IPS DF 19.7 (cell line): ENCODE data around the gene ABRACL.
"Not testable (repeated sequence)": the region's sequence is repeated elsewhere in the genome, so short reads cannot be mapped to it uniquely, and the experiment has no call there.

Experiments used
- DNase-seq: peaks from one replicate; pipeline ENCODE4 v3.0.0-alpha.2; 2013; ENCODE audit warnings: low read depth, low spot score

Gene ABRACL

DNA sequence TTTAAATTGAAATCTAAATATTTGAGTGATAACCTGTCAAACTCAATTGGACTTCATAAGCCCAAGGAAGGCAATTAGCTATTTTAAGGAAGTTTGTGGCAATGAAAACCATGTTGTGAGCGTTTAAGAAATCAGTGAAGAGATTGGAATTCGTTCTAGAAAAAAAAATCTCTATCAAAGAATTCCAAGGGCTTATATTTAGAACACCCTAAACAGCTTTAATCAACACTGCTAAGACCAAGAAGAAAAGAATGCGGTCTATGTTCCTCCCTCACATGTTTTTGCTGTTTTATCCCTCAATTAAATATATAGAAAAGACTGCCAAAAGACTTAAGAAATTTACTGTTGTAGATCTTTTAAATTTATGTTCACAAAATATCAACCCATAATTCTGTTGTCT is 16.6 kb upstream of the ABRACL start:
- no peak for DNase-seq

DNA sequence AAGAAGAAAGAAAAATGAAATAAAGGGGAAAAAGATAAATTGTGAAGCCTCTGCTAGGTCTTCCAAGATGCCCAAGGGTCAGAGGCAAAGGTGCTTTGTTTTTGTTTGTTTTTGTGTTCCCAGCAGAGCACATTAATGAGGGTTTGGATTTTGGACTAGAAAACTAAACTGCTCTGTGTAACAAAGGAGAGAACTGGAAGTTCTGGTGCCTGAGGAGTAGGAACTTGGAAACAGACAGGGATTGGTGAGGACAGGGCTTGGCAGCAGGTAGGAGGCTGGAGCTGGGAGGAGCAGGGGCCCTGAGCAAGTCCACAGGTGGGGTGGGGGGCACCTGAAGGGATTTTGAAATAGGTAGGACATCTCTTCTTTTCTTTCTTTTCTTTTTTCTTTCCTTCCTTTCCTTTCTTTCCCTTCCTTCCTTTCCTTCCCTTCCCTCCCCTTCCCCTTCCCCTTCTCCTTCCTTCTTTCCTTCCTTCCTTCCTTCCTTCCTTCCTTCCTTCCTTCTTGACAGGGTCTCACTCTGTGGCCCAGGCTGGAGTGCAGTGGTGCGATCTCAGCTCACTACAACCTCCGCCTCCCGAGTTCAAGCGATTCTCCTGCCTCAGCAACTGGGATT is 15.3 kb upstream of the ABRACL start:
- no peak for DNase-seq

DNA sequence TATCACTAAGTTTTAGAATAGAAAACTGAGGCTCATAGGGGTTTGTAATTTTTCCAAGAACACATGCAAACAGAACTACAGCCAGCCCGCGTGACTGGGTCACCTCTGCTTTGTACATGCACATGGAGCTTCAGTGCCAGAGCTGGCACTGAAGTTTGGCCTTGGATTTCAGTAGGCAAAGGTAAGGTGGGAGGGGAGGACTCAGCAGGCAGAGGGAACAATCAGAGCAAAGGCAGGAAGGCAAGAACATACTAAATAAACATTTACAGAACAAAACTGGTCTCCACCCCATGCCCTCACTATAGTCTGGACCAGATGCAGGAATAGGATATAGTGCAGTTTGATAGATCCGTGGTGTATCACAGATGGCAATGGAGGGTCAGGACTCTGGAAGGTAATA is 13.6 kb upstream of the ABRACL start:
- no peak for DNase-seq

DNA sequence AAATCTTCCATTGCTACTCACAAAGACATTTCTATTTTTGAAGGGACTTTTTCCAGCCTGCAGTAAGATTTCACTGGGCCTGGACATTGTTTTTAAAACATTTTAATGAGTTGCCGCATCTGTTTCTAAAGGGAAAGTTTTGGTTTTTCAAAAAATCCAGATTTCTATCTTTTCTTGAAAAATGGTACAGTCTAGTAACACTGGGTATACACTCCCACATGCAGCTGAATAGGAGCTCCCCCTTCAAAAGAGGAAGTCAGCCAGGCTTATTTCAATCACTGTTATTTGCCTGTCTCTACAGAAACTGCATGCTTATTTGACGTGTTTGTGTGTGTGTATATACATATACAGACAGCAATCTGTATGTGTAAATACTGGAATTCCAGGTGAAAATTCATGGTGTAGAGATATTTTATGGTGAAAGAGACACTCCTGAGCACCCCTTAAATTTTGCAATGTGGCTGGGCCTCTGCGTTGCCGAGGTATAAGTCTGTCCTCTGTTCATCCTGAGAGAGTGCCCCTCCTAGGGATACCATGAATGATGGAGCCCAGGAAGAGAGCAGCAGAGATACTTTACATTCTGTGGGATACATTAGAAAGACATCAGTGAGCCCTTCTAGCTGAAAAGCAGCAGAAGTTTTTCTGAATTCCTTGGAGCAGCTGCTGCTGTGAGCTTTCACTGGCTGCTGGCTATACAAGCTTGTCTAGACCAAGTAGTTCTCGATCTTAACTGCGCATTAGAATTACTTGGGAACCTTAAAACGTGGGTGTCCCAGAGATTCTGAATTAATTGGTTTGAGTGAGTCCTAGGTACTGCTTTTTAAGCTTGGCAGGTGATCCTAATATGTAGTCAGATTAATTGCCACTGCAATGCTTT is 12.0 kb upstream of the ABRACL start:
- DNase-seq, result no peak

DNA sequence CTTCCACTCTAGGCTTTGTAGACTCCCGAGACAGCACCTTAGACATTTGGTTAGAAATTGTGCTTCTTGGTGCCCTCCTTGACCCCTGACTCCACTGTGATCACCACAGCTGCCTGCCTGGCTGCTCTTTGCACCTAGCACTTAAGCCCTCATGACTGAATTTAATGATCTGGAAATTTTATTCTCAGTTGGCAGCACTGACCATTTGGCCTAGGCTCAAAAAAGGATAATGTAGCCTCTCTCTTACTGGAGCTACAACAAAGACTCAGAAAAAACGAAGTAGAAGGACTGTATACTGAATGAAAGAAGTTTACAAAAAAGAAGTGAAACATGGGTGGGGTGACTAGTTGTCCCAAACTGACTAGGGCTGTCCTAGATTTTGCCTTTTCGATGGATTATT is 11.3 kb upstream of the ABRACL start:
- no peak for DNase-seq

DNA sequence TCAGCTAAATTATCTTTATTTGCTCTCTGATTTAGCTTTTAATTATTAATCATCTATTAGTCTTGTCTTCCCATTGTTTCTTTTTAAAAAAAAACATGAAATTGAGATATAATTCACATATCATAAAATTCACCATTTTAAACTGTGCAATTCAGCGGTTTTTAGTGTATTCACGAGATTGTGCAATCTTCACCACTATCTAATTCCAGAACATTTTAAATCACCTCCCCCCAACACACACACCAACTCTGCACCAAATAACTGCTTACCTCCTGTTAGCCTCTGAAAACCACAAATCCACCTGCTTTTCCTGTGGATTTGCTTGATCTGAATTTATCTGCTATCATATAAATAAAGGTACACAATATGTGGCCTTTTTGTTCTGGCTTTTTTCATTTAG is 8.8 kb upstream of the ABRACL start:
- no peak for DNase-seq

DNA sequence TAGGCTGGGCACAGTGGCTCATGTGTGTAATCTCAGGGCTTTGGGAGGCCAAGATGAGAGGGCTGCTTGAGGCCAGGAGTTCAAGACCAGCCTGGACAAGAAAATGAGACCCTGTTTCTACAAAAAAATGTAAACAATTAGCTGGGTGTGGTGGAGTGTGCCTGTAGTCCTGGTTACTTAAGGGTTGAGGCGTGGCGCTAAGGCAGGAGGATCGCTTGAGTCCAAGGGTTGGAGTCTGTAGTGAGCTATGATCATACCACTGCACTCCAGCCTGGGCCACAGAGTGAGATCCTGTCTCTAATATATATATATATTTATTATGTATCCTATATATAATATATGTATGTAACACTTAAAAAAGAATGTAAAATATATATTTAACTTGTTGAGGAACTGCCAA is 7.9 kb upstream of the ABRACL start:
- DNase-seq, result no peak

DNA sequence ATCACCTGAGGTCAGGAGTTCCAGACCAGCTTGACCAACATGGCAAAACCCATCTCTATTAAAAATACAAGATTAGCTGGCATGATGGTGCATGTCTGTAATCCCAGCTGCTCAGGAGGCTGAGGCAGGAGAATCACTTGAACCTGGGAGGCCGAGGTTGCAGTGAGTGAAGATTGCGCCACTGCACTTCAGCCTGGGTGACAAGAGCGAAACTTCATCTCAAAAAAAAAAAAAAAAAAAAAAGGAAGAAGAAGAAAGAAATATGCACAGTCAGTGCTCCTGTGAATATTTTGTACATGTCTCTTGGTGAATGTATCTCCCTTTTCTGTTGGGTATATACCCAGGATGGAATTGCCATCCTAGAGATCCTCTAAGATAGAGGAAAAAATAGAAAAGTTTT is 3.1 kb upstream of the ABRACL start:
- not testable (repeated sequence) for DNase-seq

DNA sequence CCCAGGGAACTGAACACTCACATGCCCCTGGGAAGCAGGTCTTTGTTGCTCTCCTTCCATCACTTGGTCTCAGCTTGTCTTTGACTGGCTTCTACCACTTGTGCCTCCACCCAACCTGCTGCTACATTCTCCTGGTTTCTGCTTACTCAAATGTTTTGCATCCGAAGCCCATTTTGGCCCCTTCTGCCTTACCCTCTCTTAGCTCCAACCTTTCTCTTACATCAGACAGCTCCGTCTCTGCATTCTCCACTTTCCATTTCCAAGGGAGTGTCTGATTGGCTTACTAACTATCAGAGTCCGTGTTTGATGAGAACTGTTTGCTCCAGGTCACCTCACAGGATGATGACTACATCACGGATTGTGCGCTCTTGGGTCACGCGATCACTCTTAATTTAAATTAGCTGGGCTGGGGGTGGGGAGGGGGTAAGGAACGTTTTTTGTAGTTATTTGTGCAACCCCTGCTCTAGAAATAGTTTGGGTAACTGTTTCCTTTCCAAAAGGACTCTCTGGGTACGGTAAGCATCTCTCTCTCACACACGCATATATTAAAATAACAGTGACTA is 844 bp upstream of the ABRACL start:
- DNase-seq, result no peak

DNA sequence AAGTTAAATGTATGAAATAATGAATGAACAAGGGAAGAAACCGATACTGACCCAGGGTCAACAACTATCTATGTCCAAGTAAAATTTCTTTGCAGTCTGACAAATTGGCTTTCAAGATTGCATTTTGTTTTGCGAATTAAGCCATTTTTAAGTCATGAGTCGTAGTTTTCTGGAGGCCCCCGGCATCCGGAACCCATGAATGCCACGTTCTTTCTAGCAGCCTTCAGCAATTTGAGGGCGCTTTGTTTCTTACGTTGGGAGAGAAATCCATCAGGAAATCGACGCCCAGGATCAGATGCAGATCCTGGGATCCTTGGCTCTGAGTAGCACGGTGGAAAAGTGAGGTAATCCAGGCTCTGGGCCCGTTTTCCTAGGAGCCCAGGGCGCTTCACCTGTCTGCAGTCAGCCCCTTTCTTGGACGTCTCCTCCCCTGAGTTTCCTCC is 309 bp upstream of the ABRACL start:
- DNase-seq, result no peak

DNA sequence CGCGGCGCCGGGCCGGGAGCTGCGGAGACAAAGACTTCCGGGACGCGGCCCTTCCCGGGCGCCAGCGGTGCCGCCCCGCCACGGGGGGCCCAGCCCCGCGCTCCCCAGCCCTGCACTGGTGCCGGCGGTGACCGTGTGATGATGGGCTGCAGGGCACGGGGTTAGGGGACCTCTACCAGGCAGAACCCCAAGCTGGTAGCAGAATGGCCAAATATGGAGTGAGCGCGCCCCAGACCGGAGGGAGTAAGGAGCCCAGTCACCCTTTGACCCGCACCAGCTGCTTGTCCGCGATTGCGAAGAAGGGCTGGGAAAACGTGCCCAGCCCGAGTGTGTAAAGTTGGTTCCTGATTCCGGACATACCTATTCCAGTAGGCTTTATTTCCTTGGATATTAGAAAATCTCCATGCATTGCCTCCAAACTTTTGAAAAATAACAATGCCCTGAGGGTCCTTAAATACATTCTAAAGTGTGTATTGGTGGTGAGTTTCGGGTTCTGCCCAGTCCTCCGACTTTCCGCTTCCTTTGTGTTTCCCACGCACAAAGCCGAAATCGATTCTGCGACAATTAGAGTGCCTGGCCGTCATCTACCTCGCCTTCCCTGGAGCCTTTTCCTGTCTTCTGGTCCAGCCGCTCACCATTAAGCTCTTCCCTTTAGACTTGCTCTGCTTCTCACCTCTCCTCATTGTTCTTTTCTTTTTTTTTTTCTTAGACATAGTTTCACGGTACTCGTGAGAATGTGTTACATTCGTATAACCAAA is 1.1 kb downstream of the ABRACL start:
- no peak for DNase-seq

DNA sequence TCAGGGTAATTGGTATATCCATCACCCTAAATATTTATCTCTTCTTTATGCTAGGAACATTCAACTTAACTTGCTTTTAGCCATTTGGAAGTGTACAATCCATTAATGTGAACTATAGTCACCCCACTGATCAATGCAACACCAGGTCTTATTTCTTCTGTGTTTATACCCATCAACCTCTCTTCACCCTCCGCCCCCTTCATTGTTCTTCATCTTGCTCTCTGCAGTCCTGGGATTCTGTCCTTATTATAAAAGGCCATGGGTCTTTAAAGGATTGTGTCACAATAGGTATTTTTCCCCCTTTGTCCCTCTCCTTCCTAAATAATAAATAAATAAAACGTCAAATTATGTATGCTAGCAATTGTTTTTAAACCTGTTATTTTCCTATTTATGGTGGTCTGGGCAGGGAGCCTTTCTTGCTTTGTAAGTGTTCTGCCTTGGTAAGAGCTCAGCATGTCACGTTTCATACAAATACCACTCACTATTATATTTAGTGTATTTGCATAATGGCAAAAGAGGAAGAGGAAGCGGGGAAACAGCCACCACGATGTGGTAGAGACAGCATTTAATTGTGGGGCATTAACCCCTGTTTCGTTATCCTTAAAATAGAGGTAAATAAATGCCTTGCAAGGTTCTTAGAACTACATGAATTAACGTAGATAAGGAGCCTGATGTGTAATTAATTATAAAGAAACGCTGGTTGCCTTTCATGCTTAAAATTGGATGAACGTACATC is 1.9 kb downstream of the ABRACL start:
- DNase-seq, result no peak

DNA sequence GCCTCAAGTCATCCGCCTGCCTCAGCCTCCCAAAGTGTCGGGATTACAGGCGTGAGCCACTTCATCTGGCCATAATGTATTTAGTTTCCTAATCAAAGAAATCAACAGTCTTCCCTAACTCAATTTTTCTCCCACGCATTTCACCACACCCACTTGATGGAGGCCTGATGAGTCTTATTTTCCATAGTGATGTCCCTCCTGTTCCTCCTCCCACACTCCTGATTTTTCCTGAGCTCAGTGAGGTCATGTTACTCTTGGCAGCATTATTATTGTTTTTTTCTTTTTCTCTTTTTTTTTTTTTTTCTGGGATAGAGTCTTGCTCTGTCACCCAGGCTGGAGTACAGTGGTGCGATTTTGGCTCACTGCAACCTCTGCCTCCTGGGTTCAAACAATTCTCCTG is 8.9 kb downstream of the ABRACL start:
- DNase-seq, result no peak

DNA sequence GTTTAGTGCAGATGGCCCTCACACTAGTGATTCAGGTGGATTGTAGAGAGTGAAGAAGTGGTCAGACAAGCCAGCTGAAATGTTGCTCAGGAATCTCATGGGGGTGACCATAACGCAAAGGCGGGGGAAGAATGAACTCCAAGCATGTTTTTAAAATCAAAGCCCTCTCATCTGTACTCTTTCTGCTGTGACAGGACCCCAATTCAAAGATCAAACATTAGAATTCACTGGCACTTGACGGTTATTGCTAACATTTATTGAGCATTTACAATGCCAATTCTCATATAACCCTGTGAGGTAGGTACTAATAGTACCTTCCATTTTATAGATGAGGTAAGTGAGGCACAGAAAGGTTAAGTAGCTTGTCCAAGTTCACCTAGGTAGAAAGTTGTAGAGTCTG is 15.7 kb downstream of the ABRACL start:
- DNase-seq, result no peak

DNA sequence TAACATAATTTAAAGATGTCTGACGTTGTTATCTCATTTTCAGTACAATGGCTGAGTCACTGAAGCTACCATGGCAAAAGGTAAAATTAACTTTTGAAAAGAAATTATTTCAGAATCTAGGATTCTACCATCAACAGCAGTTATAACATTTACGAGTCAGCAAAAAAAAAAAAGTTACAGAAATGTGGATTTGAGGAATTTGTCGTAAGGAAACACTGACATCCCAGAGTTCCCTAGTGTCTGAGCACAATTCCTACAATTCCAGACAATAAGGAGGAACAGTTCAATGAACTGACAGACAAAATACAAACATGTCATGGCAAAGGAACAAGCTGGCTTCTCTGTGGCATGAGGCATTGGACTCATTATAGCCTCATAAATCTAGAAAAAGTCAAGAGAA is 19.1 kb downstream of the ABRACL start:
- DNase-seq, result no peak

DNA sequence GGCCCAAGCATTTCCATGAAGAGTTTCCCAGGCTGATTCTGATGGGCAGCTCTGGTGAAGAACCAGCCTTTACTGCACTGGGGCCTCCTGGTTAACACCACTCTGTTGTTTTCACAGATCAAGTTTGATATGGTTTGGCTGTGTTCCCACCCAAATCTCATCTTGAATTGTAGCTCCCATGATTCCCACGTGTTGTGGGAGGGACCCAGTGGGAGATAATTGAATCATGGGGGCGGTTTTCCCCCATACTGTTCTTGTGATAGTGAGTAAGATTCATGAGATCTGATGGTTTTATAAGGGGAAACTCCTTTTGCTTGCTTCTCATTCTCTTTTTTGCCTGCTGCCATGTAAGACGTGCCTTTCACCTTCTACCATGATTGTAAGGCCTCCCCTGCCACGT is 20.4 kb downstream of the ABRACL start:
- not testable (repeated sequence) for DNase-seq

DNA sequence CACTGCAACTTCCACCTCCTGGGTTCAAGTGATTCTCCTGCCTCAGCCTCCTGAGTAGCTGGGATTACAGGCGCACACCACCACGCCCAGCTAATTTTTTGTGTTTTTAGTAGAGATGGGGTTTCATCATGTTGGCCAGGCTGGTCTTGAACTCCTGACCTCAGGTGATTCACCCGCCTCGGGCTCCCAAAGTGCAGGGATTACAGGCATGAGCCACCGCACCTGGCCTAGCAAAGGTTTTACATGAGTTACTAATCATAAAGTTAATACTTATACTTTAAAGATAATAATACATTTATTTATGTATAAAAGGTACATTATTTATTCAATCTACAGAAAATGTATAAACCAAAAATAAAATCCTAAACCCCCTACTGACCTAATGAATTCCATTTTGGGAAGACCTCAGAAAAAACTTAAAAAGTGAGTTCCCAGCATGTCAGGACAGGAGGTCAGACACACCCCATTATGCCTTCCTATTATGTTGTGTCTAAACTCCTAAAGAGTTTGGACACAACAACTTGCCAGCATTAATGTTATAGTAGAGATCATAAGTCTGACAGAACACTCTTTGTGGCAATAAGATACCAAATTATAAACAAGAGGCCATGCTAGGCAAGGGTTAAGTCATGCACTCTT is 21.7 kb downstream of the ABRACL start:
- not testable (repeated sequence) for DNase-seq

DNA sequence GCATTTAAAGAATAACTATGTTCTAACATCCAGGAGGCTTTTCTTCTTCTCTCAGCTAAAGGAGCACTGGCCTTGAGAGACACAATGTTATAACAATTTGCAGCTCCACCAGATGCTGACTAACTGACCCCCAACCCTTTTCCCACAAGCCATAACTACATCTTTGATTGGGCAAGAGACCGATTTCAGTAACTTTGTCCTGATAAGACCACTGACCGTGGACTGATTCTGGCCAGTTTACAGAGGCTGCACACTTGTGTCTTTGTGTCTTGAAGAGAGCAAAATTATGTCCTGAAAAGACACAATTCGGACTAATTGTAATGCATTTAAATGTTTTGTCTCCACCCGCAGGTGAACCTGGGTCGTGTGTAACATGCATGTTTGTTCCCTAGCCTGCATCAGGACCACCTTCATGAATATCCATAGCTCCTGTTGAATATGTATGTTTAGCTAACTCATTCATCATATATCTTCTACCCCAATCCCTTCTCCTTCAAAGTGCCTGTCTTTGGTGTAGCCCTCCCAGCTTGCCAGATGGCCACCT is 22.3 kb downstream of the ABRACL start:
- DNase-seq, result no peak

DNA sequence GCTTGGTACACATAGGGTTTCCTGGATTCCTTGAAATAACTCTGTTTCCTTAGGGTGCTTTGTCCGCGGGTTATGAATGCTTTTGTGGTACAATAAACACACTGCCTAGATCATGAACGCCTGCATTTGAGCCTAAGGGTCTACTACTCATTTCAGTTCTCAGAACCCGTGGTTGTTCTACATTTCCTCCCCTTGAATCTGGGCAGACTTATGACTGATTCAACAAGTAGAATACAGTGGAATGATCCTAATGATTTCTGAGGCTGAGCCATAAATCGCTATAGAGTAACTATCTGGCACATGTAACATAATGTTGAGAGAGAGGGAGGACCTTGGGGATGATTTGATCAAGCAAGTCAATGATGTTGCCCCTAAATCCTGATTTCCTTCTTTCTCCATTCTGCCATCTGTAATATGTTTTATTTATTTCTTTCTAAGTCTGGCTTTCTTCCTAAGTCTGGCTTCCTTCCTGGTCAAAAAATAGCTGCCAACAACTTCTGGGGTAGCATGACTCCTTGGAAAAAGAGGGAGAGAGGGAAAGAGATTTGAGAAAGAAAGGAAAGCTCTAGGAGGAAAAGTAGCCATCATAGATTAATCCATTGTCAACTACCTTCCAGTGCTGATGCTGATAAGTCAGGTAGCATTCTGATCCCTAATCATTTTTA is 23.0 kb downstream of the ABRACL start:
- DNase-seq, result no peak

DNA sequence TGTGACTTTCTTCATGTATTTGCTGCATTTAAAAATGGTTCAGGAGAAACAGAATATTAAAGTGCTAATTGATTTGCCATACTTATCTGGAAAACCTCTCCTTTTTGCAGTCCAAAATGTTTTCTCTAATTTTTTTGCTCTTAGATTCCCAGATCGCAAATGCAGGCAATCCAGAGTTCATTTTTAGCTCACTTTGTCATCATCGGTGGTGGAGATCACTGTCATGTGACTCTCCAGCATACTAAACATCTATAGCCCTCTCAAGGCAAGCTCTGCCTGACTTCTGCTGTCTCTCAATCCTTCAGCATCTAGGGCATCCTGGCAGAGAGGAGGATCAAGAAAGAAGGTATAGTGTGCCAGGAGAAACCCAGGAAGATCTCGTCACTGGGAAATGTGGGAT is 24.8 kb downstream of the ABRACL start:
- no peak for DNase-seq
